IMR-90 (cell line): ENCODE measurements around the gene PRR5L. TPM values are rescaled to one million over a fixed set of nuclear protein-coding genes. Genes with fewer than 3 reads are reported as not detected.
A peak's percentile ranks its signal among the peaks of the same experiment; 100 is the strongest.

ENCODE experiments used
- ATAC-seq: fragments of 200-7000 bp; cut with Tn5 transposase; 2 replicates; pipeline ENCODE4 v1.9.1; 2020; ENCODE audit warnings: low read depth, mild to moderate bottlenecking, moderate library complexity
- BruUV-seq: library from RNA; stranded (reverse); fragments of 400-500 nt; replicated peaks from 2 replicates; lab custom pipeline; 2021; lab: Mats Ljungman, UMichigan
- CTCF ChIA-PET: fragments of 300-600 bp; formaldehyde crosslinking; extraction: SDS; loops from one replicate; lab custom pipeline; 2021; ENCODE audit warnings: antibody characterized with exemption; lab: Yijun Ruan, JAX
- POLR2A ChIA-PET: fragments of 300-600 bp; sonication (Branson Sonifier 250); formaldehyde crosslinking; loops from one replicate; lab custom pipeline; 2022; ENCODE audit warnings: antibody characterized with exemption; ENCODE audit not compliant: unreplicated experiment; lab: Charles Lee
- DNase-seq: peaks from one replicate; pipeline ENCODE4 v3.0.0; 2013
- H2AFZ ChIP-seq: replicated peaks from 2 replicates; pipeline ENCODE3; 2013; ENCODE audit warnings: low read length, mild to moderate bottlenecking; ENCODE audit not compliant: poor library complexity
- H2AK5ac ChIP-seq: 2 replicates; pipeline ENCODE4 v1.6.1; 2013; ENCODE audit warnings: low read depth, low read length, inconsistent platforms
- H2AK9ac ChIP-seq: replicated peaks from 2 replicates; pipeline ENCODE3; 2013; ENCODE audit warnings: mild to moderate bottlenecking, low read depth, low read length, moderate library complexity; ENCODE audit not compliant: poor library complexity
- H2BK120ac ChIP-seq: 2 replicates; pipeline ENCODE4 v1.6.1; 2013; ENCODE audit warnings: low read depth, low read length, inconsistent platforms
- H2BK15ac ChIP-seq: 3 replicates; pipeline ENCODE4 v1.6.1; 2013; ENCODE audit warnings: low read depth, low read length, inconsistent platforms
- H2BK20ac ChIP-seq: 2 replicates; pipeline ENCODE4 v1.6.1; 2013; ENCODE audit warnings: low read depth, mild to moderate bottlenecking, inconsistent platforms, low read length, moderate library complexity
- H2BK5ac ChIP-seq: 2 replicates; pipeline ENCODE4 v1.6.1; 2013; ENCODE audit warnings: mild to moderate bottlenecking, low read depth, low read length, inconsistent platforms; ENCODE audit not compliant: poor library complexity, severe bottlenecking
- H3K14ac ChIP-seq: replicated peaks from 2 replicates; pipeline ENCODE4 v1.6.1; 2013; ENCODE audit warnings: low read depth, low read length, inconsistent platforms
- H3K18ac ChIP-seq: 2 replicates; pipeline ENCODE4 v1.6.1; 2013; ENCODE audit warnings: low read depth, low read length, control low read depth
- H3K23ac ChIP-seq: 2 replicates; pipeline ENCODE4 v1.6.1; 2013; ENCODE audit warnings: low read depth, low read length, inconsistent platforms
- H3K27ac ChIP-seq: 2 replicates; pipeline ENCODE4 v1.5.1; 2013; ENCODE audit warnings: mild to moderate bottlenecking, control low read depth, low read length; ENCODE audit not compliant: insufficient read depth
- H3K27me3 ChIP-seq: 2 replicates; pipeline ENCODE4 v1.6.1; 2013; ENCODE audit warnings: low read length; ENCODE audit not compliant: control insufficient read depth, insufficient read depth
- H3K36me3 ChIP-seq: 2 replicates; pipeline ENCODE4 v1.6.1; 2013; ENCODE audit warnings: low read length, mixed read lengths; ENCODE audit not compliant: control insufficient read depth, insufficient read depth
- H3K4ac ChIP-seq: 2 replicates; pipeline ENCODE4 v1.6.1; 2013; ENCODE audit warnings: low read depth, low read length, inconsistent platforms
- H3K4me1 ChIP-seq: 2 replicates; pipeline ENCODE4 v1.6.1; 2013; ENCODE audit warnings: low read length, mixed read lengths; ENCODE audit not compliant: control insufficient read depth, insufficient read depth
- H3K4me2 ChIP-seq: 2 replicates; pipeline ENCODE4 v1.6.1; 2013; ENCODE audit warnings: low read depth, mild to moderate bottlenecking, control low read depth, low read length, moderate library complexity
- H3K4me3 ChIP-seq: 2 replicates; pipeline ENCODE4 v1.5.1; 2013; ENCODE audit warnings: low read depth, mild to moderate bottlenecking, control low read depth, low read length, moderate library complexity; ENCODE audit not compliant: insufficient read depth
- H3K56ac ChIP-seq: 2 replicates; pipeline ENCODE4 v1.6.1; 2013; ENCODE audit warnings: low read length, inconsistent platforms; ENCODE audit not compliant: insufficient read depth; ENCODE audit errors: extremely low read depth
- H3K79me1 ChIP-seq, 2 experiments: 2 replicates each; pipeline ENCODE4 v1.6.1; 2013; ENCODE audit warnings: low read length in 2 of 2, inconsistent platforms in 1 of 2, low read depth in 1 of 2
- H3K9ac ChIP-seq: 2 replicates; pipeline ENCODE4 v1.6.1; 2013; ENCODE audit warnings: low read depth, low read length, control low read depth
- H3K9me1 ChIP-seq: 2 replicates; pipeline ENCODE4 v1.6.1; 2013; ENCODE audit warnings: low read length, inconsistent platforms; ENCODE audit not compliant: insufficient read depth
- H3K9me3 ChIP-seq: 2 replicates; pipeline ENCODE4 v1.6.1; 2013; ENCODE audit warnings: low read length; ENCODE audit not compliant: control insufficient read depth, insufficient read depth
- H4K20me1 ChIP-seq: 2 replicates; pipeline ENCODE4 v1.6.1; 2013; ENCODE audit warnings: low read length, inconsistent platforms; ENCODE audit not compliant: insufficient read depth
- H4K5ac ChIP-seq: 2 replicates; pipeline ENCODE4 v1.6.1; 2013; ENCODE audit warnings: mild to moderate bottlenecking, low read depth, low read length, control low read depth
- H4K8ac ChIP-seq, 2 experiments: 2 replicates each; pipeline ENCODE4 v1.6.1; 2013; ENCODE audit warnings: low read depth in 2 of 2, low read length in 2 of 2, control low read depth in 1 of 2, inconsistent platforms in 1 of 2
- H4K91ac ChIP-seq: 2 replicates; pipeline ENCODE4 v1.6.1; 2013; ENCODE audit warnings: low read depth, low read length, inconsistent platforms; ENCODE audit not compliant: insufficient read depth
- CEBPB ChIP-seq: IDR thresholded peaks from 2 replicates; pipeline ENCODE4 v1.6.1; 2012; ENCODE audit warnings: low read depth, low read length, improper control_type of control experiment
- MAZ ChIP-seq: IDR thresholded peaks from 2 replicates; pipeline ENCODE4 v1.6.1; 2012; ENCODE audit warnings: low read depth, mild to moderate bottlenecking, low read length, improper control_type of control experiment, moderate library complexity, borderline replicate concordance
- WGBS, 2 experiments: methylation state at CpG; one replicate each; pipeline versions ENCODE4 v1.1.5 to v1.1.7; 2013; ENCODE audit warnings: missing lambda C conversion rate in 2 of 2; ENCODE audit not compliant: insufficient read length in 1 of 2; ENCODE audit errors: extremely low coverage in 2 of 2; 5-methylcytosine and 5-hydroxymethylcytosine counted together
- dilution Hi-C: fragments of 300-500 bp; cut with HindIII; formaldehyde crosslinking; loops from one replicate; pipeline ENCODE4 v1.14.3; 2018; ENCODE audit warnings: low sequenced_read_pairs; ENCODE audit not compliant: unreplicated experiment
- in situ Hi-C: fragments of 300-500 bp; cut with MboI; formaldehyde crosslinking; loops from 3 replicates; pipeline ENCODE4 v1.14.3; 2019; ENCODE audit warnings: low sequenced_read_pairs, inconsistent platforms, mixed read lengths
- intact Hi-C: fragments of 100-400 bp; cut with micrococcal nuclease; formaldehyde crosslinking; loops from 2 replicates; pipeline ENCODE4 v1.10.0; 2022
- polyA plus RNA-seq, 3 experiments: library from polyadenylated mRNA; depleted of rRNA; stranded (reverse); fragments of >200 nt; gene quantifications; 2 replicates each; pipeline ENCODE4 v1.2.3, GENCODE V29; 2012; ENCODE audit warnings: low replicate concordance in 1 of 3
- total RNA-seq: library from RNA; depleted of rRNA; stranded (reverse); fragments of >200 nt; gene quantifications from 2 replicates; pipeline ENCODE4 v1.2.3, GENCODE V29; 2012

PRR5L gene
- total and polyA plus RNA-seq, 2 of the 4 experiments (the other 2 are of a cell fraction): 2.9 to 3.6 TPM

DNA sequence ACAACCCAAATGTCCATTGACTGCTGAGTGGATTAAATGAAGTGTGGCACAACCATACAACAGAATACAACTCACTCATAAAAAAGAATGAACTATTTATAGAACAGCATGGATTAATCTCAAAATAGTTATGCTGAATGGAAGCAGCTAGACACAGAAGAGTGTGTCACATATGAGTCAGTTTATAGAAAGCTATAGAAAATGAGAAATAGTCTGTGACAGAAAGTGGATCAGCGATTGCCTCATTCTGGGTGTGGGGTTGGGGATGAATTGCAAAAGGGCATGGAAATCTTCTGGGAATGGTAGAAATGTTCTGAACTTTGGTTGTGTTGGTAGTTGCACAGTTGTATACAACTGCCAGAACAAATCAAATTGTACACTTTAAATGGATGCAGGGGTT lies 37.4 kb downstream of the PRR5L start:
- POLR2A ChIA-PET: no interaction called here
- H2BK120ac ChIP-seq: no peak overlapping the region
- no peak overlapping the region for H4K5ac ChIP-seq
- no peak overlapping the region for H2AFZ ChIP-seq
- H2BK20ac ChIP-seq: no peak overlapping the region
- no peak overlapping the region for H3K9ac ChIP-seq
- no peak overlapping the region for H4K8ac ChIP-seq
- TF ChIP-seq MAZ (no peak), CEBPB (peak; percentile 88)
- no peaks in the 10 kb centered on the region for H3K79me1 ChIP-seq
- H2BK5ac ChIP-seq: no peak overlapping the region
- CTCF ChIA-PET: interaction anchor here (1.4 kb wide), 1 partner anchor 11 kb away, joined by 3 read pairs; no protein-coding TSS in a partner anchor
- peak; percentile 33 for DNase-seq
- H4K91ac ChIP-seq: no peak overlapping the region
- no peak overlapping the region for H3K27ac ChIP-seq
- H3K56ac ChIP-seq: no peak overlapping the region
- H3K18ac ChIP-seq: no peak overlapping the region
- H3K4ac ChIP-seq: no peak overlapping the region
- no peaks in the 10 kb centered on the region for H3K9me3 ChIP-seq
- no peaks in the 10 kb centered on the region for H4K20me1 ChIP-seq
- no peaks in the 10 kb centered on the region for H3K36me3 ChIP-seq
- no peak for ATAC-seq
- H3K23ac ChIP-seq: no peak overlapping the region
- intact Hi-C loops: no loop called here
- H2BK15ac ChIP-seq: no peak overlapping the region
- in situ Hi-C loops: no loop called here
- peaks cover 12% of the 10 kb centered on the region for H3K27me3 ChIP-seq
- no TSS peak for BruUV-seq
- H3K4me3 ChIP-seq: no peak overlapping the region
- H2AK9ac ChIP-seq: no peak overlapping the region
- dilution Hi-C loops: no loop called here
- H3K9me1 ChIP-seq: no peaks in the 10 kb centered on the region
- no peak overlapping the region for H2AK5ac ChIP-seq
- no peaks in the 10 kb centered on the region for H3K4me1 ChIP-seq
- WGBS, 2 experiments: no CpG with 5 or more reads among the region's 1 CpG
- no peak overlapping the region for H3K4me2 ChIP-seq
- H3K14ac ChIP-seq: no peak overlapping the region
